Activated naive CD8-positive, alpha-beta T cell (primary cell): ENCODE data around the gene CMTM1.
"Not testable (repeated sequence)": the region's sequence is repeated elsewhere in the genome, so short reads cannot be mapped to it uniquely, and the experiment has no call there.

Experiments used
- H3K27ac Mint-ChIP-seq: one replicate; pipeline ENCODE4 v1.8.0; 2021; ENCODE audit warnings: mixed read lengths
- H3K27me3 Mint-ChIP-seq: one replicate; pipeline ENCODE4 v1.8.0; 2021; ENCODE audit warnings: mixed read lengths
- H3K36me3 Mint-ChIP-seq: one replicate; pipeline ENCODE4 v1.8.0; 2021; ENCODE audit warnings: mixed read lengths
- H3K4me1 Mint-ChIP-seq: one replicate; pipeline ENCODE4 v1.8.0; 2021; ENCODE audit warnings: low read depth, mixed read lengths
- H3K4me3 Mint-ChIP-seq: one replicate; pipeline ENCODE4 v1.8.0; 2021; ENCODE audit warnings: mild to moderate bottlenecking, mixed read lengths
- H3K9me3 Mint-ChIP-seq: one replicate; pipeline ENCODE4 v1.8.0; 2021; ENCODE audit warnings: low read depth, mixed read lengths

Gene CMTM1

GRCh38 chr16:66618588-66619375, 52.5 kb downstream of the CMTM1 start:
- Mint-ChIP-seq H3K9me3 (no peaks in the 10 kb centered on the region), H3K27me3 (no peaks in the 10 kb centered on the region), H3K36me3 (no peaks in the 10 kb centered on the region), H3K27ac (no peak overlapping the region), H3K4me1 (no peaks in the 10 kb centered on the region), H3K4me3 (no peak overlapping the region)

- Mint-ChIP-seq H3K27me3 (no peaks in the 10 kb centered on the region), H3K4me3 (no peak overlapping the region), H3K4me1 (no peaks in the 10 kb centered on the region), H3K27ac (no peak overlapping the region), H3K36me3 (no peaks in the 10 kb centered on the region), H3K9me3 (no peaks in the 10 kb centered on the region)
These were observed 53.5 kb downstream of the CMTM1 start for GRCh38 chr16:66619534-66620428.

- Mint-ChIP-seq H3K9me3 (no peaks in the 10 kb centered on the region), H3K4me3 (no peak overlapping the region), H3K27ac (no peak overlapping the region), H3K4me1 (no peaks in the 10 kb centered on the region), H3K36me3 (no peaks in the 10 kb centered on the region), H3K27me3 (no peaks in the 10 kb centered on the region)
These were observed 54.2 kb downstream of the CMTM1 start for GRCh38 chr16:66620429-66620795.

GRCh38 chr16:66621973-66622372, 55.7 kb downstream of the CMTM1 start:
- H3K27me3 Mint-ChIP-seq = no peaks in the 10 kb centered on the region
- no peak overlapping the region for H3K27ac Mint-ChIP-seq
- H3K4me3 Mint-ChIP-seq = no peak overlapping the region
- H3K36me3 Mint-ChIP-seq = no peaks in the 10 kb centered on the region
- H3K4me1 Mint-ChIP-seq = no peaks in the 10 kb centered on the region
- H3K9me3 Mint-ChIP-seq = no peaks in the 10 kb centered on the region

GRCh38 chr16:66622863-66623262, 56.6 kb downstream of the CMTM1 start:
- no peaks in the 10 kb centered on the region for H3K27me3 Mint-ChIP-seq
- no peaks in the 10 kb centered on the region for H3K9me3 Mint-ChIP-seq
- no peaks in the 10 kb centered on the region for H3K36me3 Mint-ChIP-seq
- no peak overlapping the region for H3K4me3 Mint-ChIP-seq
- no peaks in the 10 kb centered on the region for H3K4me1 Mint-ChIP-seq
- no peak overlapping the region for H3K27ac Mint-ChIP-seq

- H3K4me1 Mint-ChIP-seq = no peaks in the 10 kb centered on the region
These were observed 57.5 kb downstream of the CMTM1 start for GRCh38 chr16:66623755-66624154.

GRCh38 chr16:66627611-66628378, 61.6 kb downstream of the CMTM1 start:
- not testable (repeated sequence) for H3K4me3 Mint-ChIP-seq, H3K4me1 Mint-ChIP-seq, H3K9me3 Mint-ChIP-seq, H3K27ac Mint-ChIP-seq, H3K27me3 Mint-ChIP-seq, H3K36me3 Mint-ChIP-seq

More at GRCh38 chr16:66623755-66624154, 57.5 kb downstream of the CMTM1 start:
- Mint-ChIP-seq H3K27me3 (no peaks in the 10 kb centered on the region), H3K36me3 (no peaks in the 10 kb centered on the region), H3K9me3 (no peaks in the 10 kb centered on the region), H3K4me3 (no peak overlapping the region), H3K27ac (no peak overlapping the region)
